Endothelial cell of umbilical vein (primary cell): ENCODE results near the gene BRD3.

Experiments used
- EZH2 ChIP-seq: IDR thresholded peaks from 2 replicates; pipeline ENCODE4 v1.6.1; 2012; ENCODE audit warnings: borderline replicate concordance, low read depth, mild to moderate bottlenecking, moderate library complexity, low read length, inconsistent platforms; ENCODE audit not compliant: severe bottlenecking
- FOS ChIP-seq: IDR thresholded peaks from 2 replicates; pipeline ENCODE4 v1.6.1; 2011; ENCODE audit warnings: mild to moderate bottlenecking, low read length, moderate library complexity, borderline replicate concordance; ENCODE audit not compliant: insufficient read depth
- JUN ChIP-seq: IDR thresholded peaks from 2 replicates; pipeline ENCODE4 v1.6.1; 2011; ENCODE audit warnings: borderline replicate concordance, low read depth; ENCODE audit not compliant: insufficient read length, insufficient read depth
- MAX ChIP-seq: IDR thresholded peaks from 2 replicates; pipeline ENCODE4 v1.6.1; 2011; ENCODE audit not compliant: insufficient read depth, insufficient read length
- POLR2A ChIP-seq: IDR thresholded peaks from 2 replicates; pipeline ENCODE4 v1.6.1; 2012; ENCODE audit warnings: low read depth, mild to moderate bottlenecking, control low read depth, low read length
- POLR2AphosphoS5 ChIP-seq: IDR thresholded peaks from 2 replicates; pipeline ENCODE4 v1.6.1; 2012; ENCODE audit warnings: low read depth, mild to moderate bottlenecking, control low read depth, low read length, moderate library complexity; ENCODE audit not compliant: insufficient read depth
- TF ChIP-seq, protein P1 (sequence below), 2 donors: IDR thresholded peaks; 1 replicate in 1 of 2; 2 replicates in 1 of 2; pipeline ENCODE4 v1.5.1; 2011; ENCODE audit warnings: low read length in 2 of 2, mild to moderate bottlenecking in 2 of 2, moderate library complexity in 2 of 2, control low read depth in 1 of 2, inconsistent platforms in 1 of 2, low read depth in 1 of 2; ENCODE audit not compliant: insufficient read depth in 1 of 2; ENCODE audit errors: extremely low read depth in 1 of 2

- TF ChIP-seq POLR2A, result no peak
- TF ChIP-seq EZH2, result no peak
- TF ChIP-seq, protein P1, sequence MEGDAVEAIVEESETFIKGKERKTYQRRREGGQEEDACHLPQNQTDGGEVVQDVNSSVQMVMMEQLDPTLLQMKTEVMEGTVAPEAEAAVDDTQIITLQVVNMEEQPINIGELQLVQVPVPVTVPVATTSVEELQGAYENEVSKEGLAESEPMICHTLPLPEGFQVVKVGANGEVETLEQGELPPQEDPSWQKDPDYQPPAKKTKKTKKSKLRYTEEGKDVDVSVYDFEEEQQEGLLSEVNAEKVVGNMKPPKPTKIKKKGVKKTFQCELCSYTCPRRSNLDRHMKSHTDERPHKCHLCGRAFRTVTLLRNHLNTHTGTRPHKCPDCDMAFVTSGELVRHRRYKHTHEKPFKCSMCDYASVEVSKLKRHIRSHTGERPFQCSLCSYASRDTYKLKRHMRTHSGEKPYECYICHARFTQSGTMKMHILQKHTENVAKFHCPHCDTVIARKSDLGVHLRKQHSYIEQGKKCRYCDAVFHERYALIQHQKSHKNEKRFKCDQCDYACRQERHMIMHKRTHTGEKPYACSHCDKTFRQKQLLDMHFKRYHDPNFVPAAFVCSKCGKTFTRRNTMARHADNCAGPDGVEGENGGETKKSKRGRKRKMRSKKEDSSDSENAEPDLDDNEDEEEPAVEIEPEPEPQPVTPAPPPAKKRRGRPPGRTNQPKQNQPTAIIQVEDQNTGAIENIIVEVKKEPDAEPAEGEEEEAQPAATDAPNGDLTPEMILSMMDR (IDR thresholded peaks at IDR 0.05; ENCODE audit: extremely low read depth in 1 of 2, insufficient read depth in 1 of 2, low read depth in 1 of 2, low read length in 2 of 2), result no peak
- TF ChIP-seq POLR2AphosphoS5, result no peak
- no peak for TF ChIP-seq MAX
- no peak for TF ChIP-seq JUN
- no peak for TF ChIP-seq FOS
Observed at GRCh38 chr9:134100040-134100439, 32.2 kb upstream of the BRD3 start.
